Measurements from ENCODE around the gene TMEM248. TPM values are rescaled to one million over a fixed set of nuclear protein-coding genes. Genes with fewer than 3 reads are reported as not detected.
"Not testable (repeated sequence)": the region's sequence is repeated elsewhere in the genome, so short reads cannot be mapped to it uniquely, and the experiment has no call there.

The TMEM248 gene
- total and polyA plus RNA-seq, 2 of the 13 experiments (the other 11 are each of a cell fraction or from before 2014, with no cell fraction given) = 54.3 to 109 TPM

DNA sequence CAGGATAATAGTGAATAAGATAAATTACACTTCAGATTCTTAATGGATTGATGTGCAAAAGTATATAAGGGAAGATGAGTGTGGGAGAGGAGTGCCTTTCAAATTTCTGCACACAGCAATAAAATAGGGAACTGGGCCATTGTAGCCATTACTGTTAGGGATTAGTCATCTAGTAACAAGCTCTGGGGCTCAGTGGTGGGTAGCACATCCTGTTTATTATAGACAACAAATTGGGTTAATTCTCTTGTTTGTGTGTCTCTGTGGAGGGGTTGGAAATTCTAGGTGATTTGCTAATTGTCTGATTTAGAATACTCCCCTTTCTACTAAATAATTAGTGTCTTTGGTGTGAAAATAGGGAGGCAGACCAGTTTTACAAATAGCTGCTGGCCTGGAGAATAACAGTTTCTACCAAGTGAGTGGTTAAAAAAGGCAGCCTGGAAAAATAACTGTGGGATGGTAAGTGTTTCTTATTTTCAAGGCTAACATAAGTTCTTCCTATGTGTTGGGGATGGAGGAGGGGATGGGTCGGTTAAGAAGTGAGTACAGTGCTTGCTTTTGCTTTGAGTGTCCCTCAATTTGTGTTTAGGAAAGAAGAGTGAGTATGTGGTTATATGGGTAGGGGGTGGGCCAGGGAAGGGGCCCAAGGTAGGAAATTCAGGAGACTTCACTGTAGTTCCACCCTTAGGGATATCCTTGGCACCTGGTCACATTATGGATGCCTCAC, 43.3 kb upstream of the TMEM248 start:
- CTCF ChIA-PET (ENCODE audit: low intra/inter-chr PET ratio, low total read pairs) = no interaction called here
- no peak overlapping the region for H3K4me3 ChIP-seq (replicated peaks in 1 of 3; ENCODE audit: insufficient read depth in 1 of 3, low read depth in 2 of 3, low read length in 3 of 3)
- H3K27ac ChIP-seq (ENCODE audit: extremely low read length, insufficient read depth, low read length) = no peak overlapping the region
- in situ Hi-C loops (cut with HindIII; ENCODE audit: extremely low pct_ligation_motif_present, low pct_unique_long_range_greater_than_20kb) = no loop called here
- 97% methylated on average over 1 of the region's 1 CpG for WGBS (ENCODE audit: low lambda C conversion rate)
- no peak for DNase-seq (ENCODE audit: low spot score)
- FAIRE-seq = no peak
- no peaks in the 10 kb centered on the region for H4K20me1 ChIP-seq (ENCODE audit: insufficient read depth, low read length)
- no peaks in the 10 kb centered on the region for H3K27me3 ChIP-seq (ENCODE audit: control insufficient read depth in 1 of 2, insufficient read depth in 2 of 2, low read length in 2 of 2)
- no TSS peak for BruUV-seq (replicated peaks)
- TF ChIP-seq, protein P1, sequence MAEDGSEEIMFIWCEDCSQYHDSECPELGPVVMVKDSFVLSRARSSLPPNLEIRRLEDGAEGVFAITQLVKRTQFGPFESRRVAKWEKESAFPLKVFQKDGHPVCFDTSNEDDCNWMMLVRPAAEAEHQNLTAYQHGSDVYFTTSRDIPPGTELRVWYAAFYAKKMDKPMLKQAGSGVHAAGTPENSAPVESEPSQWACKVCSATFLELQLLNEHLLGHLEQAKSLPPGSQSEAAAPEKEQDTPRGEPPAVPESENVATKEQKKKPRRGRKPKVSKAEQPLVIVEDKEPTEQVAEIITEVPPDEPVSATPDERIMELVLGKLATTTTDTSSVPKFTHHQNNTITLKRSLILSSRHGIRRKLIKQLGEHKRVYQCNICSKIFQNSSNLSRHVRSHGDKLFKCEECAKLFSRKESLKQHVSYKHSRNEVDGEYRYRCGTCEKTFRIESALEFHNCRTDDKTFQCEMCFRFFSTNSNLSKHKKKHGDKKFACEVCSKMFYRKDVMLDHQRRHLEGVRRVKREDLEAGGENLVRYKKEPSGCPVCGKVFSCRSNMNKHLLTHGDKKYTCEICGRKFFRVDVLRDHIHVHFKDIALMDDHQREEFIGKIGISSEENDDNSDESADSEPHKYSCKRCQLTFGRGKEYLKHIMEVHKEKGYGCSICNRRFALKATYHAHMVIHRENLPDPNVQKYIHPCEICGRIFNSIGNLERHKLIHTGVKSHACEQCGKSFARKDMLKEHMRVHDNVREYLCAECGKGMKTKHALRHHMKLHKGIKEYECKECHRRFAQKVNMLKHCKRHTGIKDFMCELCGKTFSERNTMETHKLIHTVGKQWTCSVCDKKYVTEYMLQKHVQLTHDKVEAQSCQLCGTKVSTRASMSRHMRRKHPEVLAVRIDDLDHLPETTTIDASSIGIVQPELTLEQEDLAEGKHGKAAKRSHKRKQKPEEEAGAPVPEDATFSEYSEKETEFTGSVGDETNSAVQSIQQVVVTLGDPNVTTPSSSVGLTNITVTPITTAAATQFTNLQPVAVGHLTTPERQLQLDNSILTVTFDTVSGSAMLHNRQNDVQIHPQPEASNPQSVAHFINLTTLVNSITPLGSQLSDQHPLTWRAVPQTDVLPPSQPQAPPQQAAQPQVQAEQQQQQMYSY (CRISPR knock-in tag; IDR thresholded peaks at IDR 0.05) = no peak
- TF ChIP-seq ZNF792 (CRISPR knock-in tag; IDR thresholded peaks at IDR 0.05) (no peak), ZFP41 (CRISPR knock-in tag; IDR thresholded peaks at IDR 0.05; ENCODE audit: borderline replicate concordance) (no peak), ZNF317 (CRISPR knock-in tag; IDR thresholded peaks at IDR 0.05) (no peak), ZNF263 (CRISPR knock-in tag; IDR thresholded peaks at IDR 0.05) (no peak), ZBTB3 (CRISPR knock-in tag; IDR thresholded peaks at IDR 0.05; ENCODE audit: borderline replicate concordance, low read depth) (no peak), ZNF577 (CRISPR knock-in tag; IDR thresholded peaks at IDR 0.05; ENCODE audit: borderline replicate concordance, low read depth) (no peak), ZNF205 (CRISPR knock-in tag; IDR thresholded peaks at IDR 0.05) (no peak), AHR (CRISPR knock-in tag; IDR thresholded peaks at IDR 0.05) (no peak), ZNF430 (CRISPR knock-in tag; IDR thresholded peaks at IDR 0.05) (no peak), ZNF343 (CRISPR knock-in tag; IDR thresholded peaks at IDR 0.05) (no peak), GTF2F1 (IDR thresholded peaks at IDR 0.05; ENCODE audit: low read length) (no peak), POLR2AphosphoS5 (IDR thresholded peaks at IDR 0.05; ENCODE audit: low read depth, low read length) (no peak)
- TF ChIP-seq, protein P2, sequence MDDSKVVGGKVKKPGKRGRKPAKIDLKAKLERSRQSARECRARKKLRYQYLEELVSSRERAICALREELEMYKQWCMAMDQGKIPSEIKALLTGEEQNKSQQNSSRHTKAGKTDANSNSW (CRISPR knock-in tag; IDR thresholded peaks at IDR 0.05; ENCODE audit: borderline replicate concordance) = no peak
- peaks cover 0 to 25% of the 10 kb centered on the region in 2 experiments; a peak in 4 of 5 replicates for H3K36me3 ChIP-seq (replicated peaks in 1 of 2; ENCODE audit: control insufficient read depth in 1 of 2, insufficient read depth in 2 of 2, low read length in 2 of 2)
- no peak overlapping the region for H3K4me2 ChIP-seq (ENCODE audit: low read depth, low read length)
- intact Hi-C loops (cut with micrococcal nuclease; ENCODE audit: unreplicated experiment) = no loop called here
- no peak for ATAC-seq
- no peaks in the 10 kb centered on the region for H3K9me3 ChIP-seq (ENCODE audit: low read length)
- POLR2A ChIA-PET = no interaction called here
- H3K4me1 ChIP-seq (ENCODE audit: insufficient read depth, low read length) = no peaks in the 10 kb centered on the region
- H3K9ac ChIP-seq (ENCODE audit: insufficient read depth, low read depth, low read length) = no peak overlapping the region
- no peak overlapping the region for H2AFZ ChIP-seq (ENCODE audit: low read length)
- H3K79me2 ChIP-seq (ENCODE audit: insufficient read depth, low read length) = no peaks in the 10 kb centered on the region

DNA sequence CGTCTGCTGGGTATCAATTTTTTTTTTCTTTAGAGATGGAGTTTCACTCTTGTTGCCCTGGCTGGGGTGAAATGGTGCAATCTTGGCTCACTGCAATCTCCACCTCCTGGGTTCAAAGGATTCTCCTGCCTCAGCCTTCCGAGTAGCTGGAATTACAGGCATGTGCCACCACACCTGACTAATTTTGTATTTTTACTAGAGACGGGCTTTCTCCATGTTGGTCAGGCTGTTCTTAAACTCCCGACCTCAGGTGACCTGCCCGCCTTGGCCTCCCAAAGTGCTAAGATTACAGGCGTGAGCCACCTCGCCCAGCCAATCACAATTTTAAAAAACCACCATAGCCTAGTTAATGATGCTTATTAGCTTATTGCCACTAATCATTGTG, 42.7 kb upstream of the TMEM248 start:
- BruUV-seq (replicated peaks); H3K9ac ChIP-seq (ENCODE audit: insufficient read depth, low read depth, low read length); FAIRE-seq; H3K79me2 ChIP-seq (ENCODE audit: insufficient read depth, low read length); H2AFZ ChIP-seq (ENCODE audit: low read length); H3K4me3 ChIP-seq (replicated peaks in 1 of 3; ENCODE audit: insufficient read depth in 1 of 3, low read depth in 2 of 3, low read length in 3 of 3); H4K20me1 ChIP-seq (ENCODE audit: insufficient read depth, low read length); CTCF ChIA-PET (ENCODE audit: low intra/inter-chr PET ratio, low total read pairs); DNase-seq (ENCODE audit: low spot score); ATAC-seq; H3K4me1 ChIP-seq (ENCODE audit: insufficient read depth, low read length); H3K27ac ChIP-seq (ENCODE audit: extremely low read length, insufficient read depth, low read length); H3K4me2 ChIP-seq (ENCODE audit: low read depth, low read length); H3K27me3 ChIP-seq (ENCODE audit: control insufficient read depth in 1 of 2, insufficient read depth in 2 of 2, low read length in 2 of 2); H3K9me3 ChIP-seq (ENCODE audit: low read length); in situ Hi-C loops (cut with HindIII; ENCODE audit: extremely low pct_ligation_motif_present, low pct_unique_long_range_greater_than_20kb); intact Hi-C loops (cut with micrococcal nuclease; ENCODE audit: unreplicated experiment); POLR2A ChIA-PET: not testable (repeated sequence)
- WGBS (ENCODE audit: low lambda C conversion rate) = 92% methylated on average over 7 of the region's 7 CpGs
- H3K36me3 ChIP-seq (replicated peaks in 1 of 2; ENCODE audit: control insufficient read depth in 1 of 2, insufficient read depth in 2 of 2, low read length in 2 of 2) = peaks cover 0 to 25% of the 10 kb centered on the region in 2 experiments; a peak in 4 of 5 replicates
